Measurements from ENCODE around the gene RSPH6A. TPM values are rescaled to one million over a fixed set of nuclear protein-coding genes. Genes with fewer than 3 reads are reported as not detected.

RSPH6A gene
- polyA plus RNA-seq, 1 donor (not counting 4 experiments of a cell fraction or from before 2014, with no cell fraction given) = not detected

GRCh38 chr19:45816236-45817009 lies 1.3 kb upstream of the RSPH6A start:
- no peak for TF ChIP-seq EZH2 (IDR thresholded peaks at IDR 0.05; ENCODE audit: low read length)
- TF ChIP-seq, protein P1, sequence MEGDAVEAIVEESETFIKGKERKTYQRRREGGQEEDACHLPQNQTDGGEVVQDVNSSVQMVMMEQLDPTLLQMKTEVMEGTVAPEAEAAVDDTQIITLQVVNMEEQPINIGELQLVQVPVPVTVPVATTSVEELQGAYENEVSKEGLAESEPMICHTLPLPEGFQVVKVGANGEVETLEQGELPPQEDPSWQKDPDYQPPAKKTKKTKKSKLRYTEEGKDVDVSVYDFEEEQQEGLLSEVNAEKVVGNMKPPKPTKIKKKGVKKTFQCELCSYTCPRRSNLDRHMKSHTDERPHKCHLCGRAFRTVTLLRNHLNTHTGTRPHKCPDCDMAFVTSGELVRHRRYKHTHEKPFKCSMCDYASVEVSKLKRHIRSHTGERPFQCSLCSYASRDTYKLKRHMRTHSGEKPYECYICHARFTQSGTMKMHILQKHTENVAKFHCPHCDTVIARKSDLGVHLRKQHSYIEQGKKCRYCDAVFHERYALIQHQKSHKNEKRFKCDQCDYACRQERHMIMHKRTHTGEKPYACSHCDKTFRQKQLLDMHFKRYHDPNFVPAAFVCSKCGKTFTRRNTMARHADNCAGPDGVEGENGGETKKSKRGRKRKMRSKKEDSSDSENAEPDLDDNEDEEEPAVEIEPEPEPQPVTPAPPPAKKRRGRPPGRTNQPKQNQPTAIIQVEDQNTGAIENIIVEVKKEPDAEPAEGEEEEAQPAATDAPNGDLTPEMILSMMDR (optimal IDR thresholded peaks at IDR 0.05 in 1 of 3, IDR thresholded peaks at IDR 0.05 in 1 of 3, conservative IDR thresholded peaks at IDR 0.05 in 1 of 3; ENCODE audit: extremely low read depth in 1 of 3, insufficient read depth in 2 of 3, low read length in 3 of 3) = no peak
- H3K9ac ChIP-seq (ENCODE audit: control insufficient read depth, extremely low read depth, insufficient read depth, low read length) = no peak overlapping the region
- H3K4me2 ChIP-seq (ENCODE audit: control insufficient read depth, extremely low read depth, insufficient read depth, low read depth, low read length) = no peak overlapping the region
- DNase-seq (ENCODE audit: low read depth, low spot score) (no peak), FAIRE-seq (no peak)
- no peaks in the 10 kb centered on the region for H3K79me2 ChIP-seq (ENCODE audit: control insufficient read depth, insufficient read depth, low read length)
- H2AFZ ChIP-seq (ENCODE audit: control insufficient read depth, low read length) = no peak overlapping the region
- H3K36me3 ChIP-seq (ENCODE audit: control insufficient read depth in 2 of 2, extremely low read depth in 1 of 2, insufficient read depth in 2 of 2, low read length in 2 of 2) = peaks cover 4 to 10% of the 10 kb centered on the region in 2 experiments
- H3K27me3 ChIP-seq (ENCODE audit: control insufficient read depth, extremely low read depth, insufficient read depth, low read length) = no peaks in the 10 kb centered on the region
- H3K9me1 ChIP-seq (ENCODE audit: control insufficient read depth, extremely low read depth, insufficient read depth, low read length) = no peaks in the 10 kb centered on the region
- no peak overlapping the region for H3K27ac ChIP-seq (ENCODE audit: control insufficient read depth, insufficient read depth, low read length)
- dilution Hi-C loops (cut with MboI; ENCODE audit: extremely low pct_ligation_motif_present, low sequenced_read_pairs) = no loop called here
- H3K4me3 ChIP-seq (ENCODE audit: control insufficient read depth in 2 of 3, extremely low read depth in 1 of 3, insufficient read depth in 2 of 3, low read depth in 1 of 3, low read length in 3 of 3) = no peak overlapping the region
- no peaks in the 10 kb centered on the region for H3K9me3 ChIP-seq (ENCODE audit: control insufficient read depth, low read depth, low read length)
- peaks cover 23% of the 10 kb centered on the region for H3K4me1 ChIP-seq (ENCODE audit: control insufficient read depth, extremely low read depth, insufficient read depth, low read length)
- peaks cover 2% of the 10 kb centered on the region for H4K20me1 ChIP-seq (ENCODE audit: control insufficient read depth, extremely low read depth, insufficient read depth, low read length)

- Histone ChIP-seq H4K20me1 (ENCODE audit: control insufficient read depth, extremely low read depth, insufficient read depth, low read length) (peaks cover 2% of the 10 kb centered on the region), H3K79me2 (ENCODE audit: control insufficient read depth, insufficient read depth, low read length) (no peaks in the 10 kb centered on the region), H3K4me2 (ENCODE audit: control insufficient read depth, extremely low read depth, insufficient read depth, low read depth, low read length) (no peak overlapping the region), H3K4me3 (ENCODE audit: control insufficient read depth in 2 of 3, extremely low read depth in 1 of 3, insufficient read depth in 2 of 3, low read depth in 1 of 3, low read length in 3 of 3) (no peak overlapping the region), H3K9ac (ENCODE audit: control insufficient read depth, extremely low read depth, insufficient read depth, low read length) (no peak overlapping the region), H3K9me1 (ENCODE audit: control insufficient read depth, extremely low read depth, insufficient read depth, low read length) (no peaks in the 10 kb centered on the region), H3K4me1 (ENCODE audit: control insufficient read depth, extremely low read depth, insufficient read depth, low read length) (peaks cover 23% of the 10 kb centered on the region), H3K9me3 (ENCODE audit: control insufficient read depth, low read depth, low read length) (no peaks in the 10 kb centered on the region), H3K27ac (ENCODE audit: control insufficient read depth, insufficient read depth, low read length) (no peak overlapping the region), H2AFZ (ENCODE audit: control insufficient read depth, low read length) (no peak overlapping the region), H3K36me3 (ENCODE audit: control insufficient read depth in 2 of 2, extremely low read depth in 1 of 2, insufficient read depth in 2 of 2, low read length in 2 of 2) (peaks cover 4 to 10% of the 10 kb centered on the region in 2 experiments), H3K27me3 (ENCODE audit: control insufficient read depth, extremely low read depth, insufficient read depth, low read length) (no peaks in the 10 kb centered on the region)
- dilution Hi-C loops (cut with MboI; ENCODE audit: extremely low pct_ligation_motif_present, low sequenced_read_pairs) = no loop called here
- FAIRE-seq = no peak
- TF ChIP-seq, protein P1 (optimal IDR thresholded peaks at IDR 0.05 in 1 of 3, IDR thresholded peaks at IDR 0.05 in 1 of 3, conservative IDR thresholded peaks at IDR 0.05 in 1 of 3; ENCODE audit: extremely low read depth in 1 of 3, insufficient read depth in 2 of 3, low read length in 3 of 3) = no peak
- no peak for TF ChIP-seq EZH2 (IDR thresholded peaks at IDR 0.05; ENCODE audit: low read length)
- DNase-seq (ENCODE audit: low read depth, low spot score) = no peak
Measured at GRCh38 chr19:45815481-45816216, 541 bp upstream of the RSPH6A start.

Measured in keratinocyte (primary cell).